HUES6 (cell line): ENCODE measurements around the gene MMS22L.
A peak's percentile ranks its signal among the peaks of the same experiment; 100 is the strongest.

Experiments
- H3K27ac ChIP-seq: 2 replicates; pipeline ENCODE4 v1.7.0; 2013; ENCODE audit warnings: low read depth, mild to moderate bottlenecking, low read length, inconsistent platforms
- H3K27me3 ChIP-seq: 2 replicates; pipeline ENCODE4 v1.6.1; 2013; ENCODE audit warnings: low read length; ENCODE audit not compliant: control insufficient read depth, insufficient read depth
- H3K36me3 ChIP-seq: 2 replicates; pipeline ENCODE4 v1.6.1; 2013; ENCODE audit warnings: low read length; ENCODE audit not compliant: control insufficient read depth, insufficient read depth
- H3K4me1 ChIP-seq: 2 replicates; pipeline ENCODE4 v1.6.1; 2013; ENCODE audit warnings: low read length; ENCODE audit not compliant: control insufficient read depth, insufficient read depth
- H3K4me3 ChIP-seq: 2 replicates; pipeline ENCODE4 v1.5.1; 2013; ENCODE audit warnings: low read depth, low read length
- H3K9ac ChIP-seq: one replicate; pipeline ENCODE4 v1.6.1; 2013; ENCODE audit warnings: mild to moderate bottlenecking, low read length
- H3K9me3 ChIP-seq: 2 replicates; pipeline ENCODE4 v1.6.1; 2013; ENCODE audit warnings: low read depth, low read length; ENCODE audit not compliant: control insufficient read depth, insufficient read depth

Gene MMS22L

GRCh38 chr6:97282726-97283617 lies at the start of gene MMS22L:
TSS of gene MMS22L (minus strand) at chr6:97283216. CDS start at chr6:97282477, 739 bp downstream.
- peaks cover 5% of the 10 kb centered on the region; the same call in 1 of the 2 replicates for H3K4me1 ChIP-seq
- peak within 1 kb of the TSS; percentile 98 for H3K9ac ChIP-seq
- peaks cover 23% of the 10 kb centered on the region for H3K36me3 ChIP-seq
- no peaks in the 10 kb centered on the region for H3K9me3 ChIP-seq
- no peaks in the 10 kb centered on the region for H3K27me3 ChIP-seq
- peak within 1 kb of the TSS; percentile 89 for H3K27ac ChIP-seq
- H3K4me3 ChIP-seq: peak within 1 kb of the TSS; percentile 92

- Histone ChIP-seq H3K27ac (no peak overlapping the region), H3K27me3 (no peaks in the 10 kb centered on the region), H3K4me3 (no peak overlapping the region), H3K9me3 (no peaks in the 10 kb centered on the region), H3K9ac (no peak overlapping the region), H3K36me3 (no peaks in the 10 kb centered on the region), H3K4me1 (peaks cover 3% of the 10 kb centered on the region; the same call in 1 of the 2 replicates)
These were observed 39.8 kb upstream of the MMS22L start for GRCh38 chr6:97322811-97323210.

- Histone ChIP-seq H3K36me3 (no peaks in the 10 kb centered on the region), H3K9me3 (no peaks in the 10 kb centered on the region), H3K4me1 (peaks cover 3% of the 10 kb centered on the region; the same call in 1 of the 2 replicates), H3K4me3 (no peak overlapping the region), H3K27me3 (no peaks in the 10 kb centered on the region), H3K9ac (no peak overlapping the region), H3K27ac (no peak overlapping the region)
These were observed 39.2 kb upstream of the MMS22L start for GRCh38 chr6:97322226-97322625.

- Histone ChIP-seq H3K4me1 (peaks cover 3% of the 10 kb centered on the region; the same call in 1 of the 2 replicates), H3K36me3 (no peaks in the 10 kb centered on the region), H3K9me3 (no peaks in the 10 kb centered on the region), H3K9ac (no peak overlapping the region), H3K27me3 (no peaks in the 10 kb centered on the region), H3K4me3 (no peak overlapping the region), H3K27ac (no peak overlapping the region)
These were observed 34.0 kb upstream of the MMS22L start for GRCh38 chr6:97316978-97317377.

- Histone ChIP-seq H3K9ac (no peak overlapping the region), H3K9me3 (no peaks in the 10 kb centered on the region), H3K4me3 (no peak overlapping the region), H3K27me3 (no peaks in the 10 kb centered on the region), H3K36me3 (no peaks in the 10 kb centered on the region), H3K27ac (no peak overlapping the region), H3K4me1 (no peaks in the 10 kb centered on the region; the same call in 1 of the 2 replicates)
These were observed 29.2 kb upstream of the MMS22L start for GRCh38 chr6:97312241-97312640.

GRCh38 chr6:97306544-97307320 lies 23.7 kb upstream of the MMS22L start:
- Histone ChIP-seq H3K4me1 (peaks cover 8% of the 10 kb centered on the region; the same call in 1 of the 2 replicates), H3K36me3 (no peaks in the 10 kb centered on the region), H3K27me3 (no peaks in the 10 kb centered on the region), H3K4me3 (no peak overlapping the region), H3K27ac (no peak overlapping the region), H3K9ac (no peak overlapping the region), H3K9me3 (no peaks in the 10 kb centered on the region)

- H3K9ac ChIP-seq: no peak overlapping the region
- H3K4me1 ChIP-seq: peaks cover 8% of the 10 kb centered on the region; the same call in 1 of the 2 replicates
- H3K27ac ChIP-seq: no peak overlapping the region
- H3K9me3 ChIP-seq: no peaks in the 10 kb centered on the region
- no peak overlapping the region for H3K4me3 ChIP-seq
- H3K27me3 ChIP-seq: no peaks in the 10 kb centered on the region
- no peaks in the 10 kb centered on the region for H3K36me3 ChIP-seq
These were observed 22.5 kb upstream of the MMS22L start for GRCh38 chr6:97305414-97306066.

- peaks cover 8% of the 10 kb centered on the region; the same call in 1 of the 2 replicates for H3K4me1 ChIP-seq
- H3K27me3 ChIP-seq: no peaks in the 10 kb centered on the region
- no peak overlapping the region for H3K4me3 ChIP-seq
- no peak overlapping the region for H3K27ac ChIP-seq
- no peak overlapping the region for H3K9ac ChIP-seq
- H3K9me3 ChIP-seq: no peaks in the 10 kb centered on the region
- H3K36me3 ChIP-seq: no peaks in the 10 kb centered on the region
These were observed 21.7 kb upstream of the MMS22L start for GRCh38 chr6:97304701-97305100.

GRCh38 chr6:97294451-97294850 lies 11.4 kb upstream of the MMS22L start:
- H3K36me3 ChIP-seq: no peaks in the 10 kb centered on the region
- H3K27me3 ChIP-seq: no peaks in the 10 kb centered on the region
- H3K4me1 ChIP-seq: peaks cover 4% of the 10 kb centered on the region; the same call in 1 of the 2 replicates
- H3K9me3 ChIP-seq: peaks cover 4% of the 10 kb centered on the region
- no peak overlapping the region for H3K4me3 ChIP-seq
- no peak overlapping the region for H3K27ac ChIP-seq
- no peak overlapping the region for H3K9ac ChIP-seq

- H3K27ac ChIP-seq: no peak overlapping the region
- H3K4me3 ChIP-seq: no peak overlapping the region
- H3K36me3 ChIP-seq: no peaks in the 10 kb centered on the region
- no peak overlapping the region for H3K9ac ChIP-seq
- H3K9me3 ChIP-seq: peaks cover 13% of the 10 kb centered on the region
- H3K27me3 ChIP-seq: no peaks in the 10 kb centered on the region
- H3K4me1 ChIP-seq: peaks cover 4% of the 10 kb centered on the region; the same call in 1 of the 2 replicates
These were observed 10.2 kb upstream of the MMS22L start for GRCh38 chr6:97293198-97293696.
